Vagina (tissue), 2 donors: Measurements from ENCODE around the gene MGP.

Source experiments
- CTCF ChIP-seq, 3 experiments: fragments of 450-650 bp in 2 of 3; fragments of 200-600 bp in 1 of 3; sonication (generic) in 1 of 3; IDR thresholded peaks; one replicate each; pipeline ENCODE4 v1.5.1; 2017 to 2019; ENCODE audit warnings: antibody characterized with exemption in 3 of 3, mild to moderate bottlenecking in 2 of 3, moderate library complexity in 2 of 3
- POLR2AphosphoS5 ChIP-seq, 2 donors: sonication (generic); formaldehyde crosslinking; IDR thresholded peaks; one replicate each; pipeline ENCODE4 v1.9.0; 2017; ENCODE audit warnings: antibody characterized with exemption in 2 of 2, mild to moderate bottlenecking in 2 of 2, low read depth in 1 of 2; ENCODE audit not compliant: insufficient read depth in 1 of 2

DNA sequence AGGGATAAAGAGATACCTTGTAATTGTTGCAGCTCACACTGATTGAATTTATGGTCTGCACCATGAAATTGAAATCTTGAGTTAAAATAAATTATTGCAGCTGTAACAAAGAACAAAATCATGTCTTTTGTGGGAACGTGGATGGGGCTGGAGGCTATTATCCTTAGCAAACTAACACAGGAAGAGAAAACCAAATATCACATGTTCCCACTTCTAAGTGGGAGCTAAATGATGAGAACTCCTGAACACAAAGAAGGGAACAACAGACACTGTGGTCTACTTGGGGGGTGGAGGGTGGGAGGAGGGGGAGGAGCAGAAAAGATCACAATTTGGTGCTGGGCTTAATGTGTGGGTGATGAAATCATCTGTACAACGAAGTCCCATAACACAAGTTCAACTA, 30.1 kb upstream of the MGP start:
- TF ChIP-seq POLR2AphosphoS5 (IDR thresholded peaks at IDR 0.05; ENCODE audit: insufficient read depth in 1 of 2, low read depth in 1 of 2), result no peak
- no peak for TF ChIP-seq CTCF (IDR thresholded peaks at IDR 0.05)
